HT1080 (cell line): ENCODE data around the gene TRIM23. TPM values are rescaled to one million over a fixed set of nuclear protein-coding genes. Genes with fewer than 3 reads are reported as not detected.
A peak's percentile ranks its signal among the peaks of the same experiment; 100 is the strongest.

Source experiments
- DNase-seq: peaks from one replicate; pipeline ENCODE4 v3.0.0-alpha.2; 2015; ENCODE audit warnings: low read depth
- small RNA-seq: library from RNA; depleted of rRNA; stranded (forward); fragments of <200 nt; gene quantifications from one replicate; pipeline ENCODE3, GENCODE V24; 2014
- total RNA-seq: library from RNA; depleted of rRNA; stranded (reverse); fragments of >200 nt; shearing (Covaris generic); gene quantifications from 2 replicates; pipeline ENCODE4 v1.2.3, GENCODE V29; 2014; rRNA removed

The TRIM23 gene
- total RNA-seq, 1 experiment from 2014 or later, result 13.8 TPM

DNA sequence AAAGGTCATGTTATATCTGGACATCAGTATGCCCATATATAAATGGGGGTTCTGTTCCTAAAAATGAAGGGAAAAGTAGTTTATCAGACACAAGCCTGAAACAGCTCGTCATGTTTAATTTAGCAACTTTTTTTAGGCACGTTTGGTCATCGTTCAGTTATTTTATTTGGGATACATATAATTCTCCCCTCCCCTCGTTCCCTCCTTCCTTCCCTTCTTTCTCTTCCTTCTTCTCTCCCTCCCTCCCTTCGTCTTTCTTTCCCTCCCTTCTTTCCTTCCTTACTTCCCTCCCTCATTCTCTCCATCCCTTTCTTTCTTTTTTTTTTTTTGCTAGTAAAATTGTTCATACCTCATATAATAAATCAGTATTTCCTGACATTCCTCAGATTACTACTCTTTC lies 57.6 kb downstream of the TRIM23 start:
- no peak for DNase-seq

DNA sequence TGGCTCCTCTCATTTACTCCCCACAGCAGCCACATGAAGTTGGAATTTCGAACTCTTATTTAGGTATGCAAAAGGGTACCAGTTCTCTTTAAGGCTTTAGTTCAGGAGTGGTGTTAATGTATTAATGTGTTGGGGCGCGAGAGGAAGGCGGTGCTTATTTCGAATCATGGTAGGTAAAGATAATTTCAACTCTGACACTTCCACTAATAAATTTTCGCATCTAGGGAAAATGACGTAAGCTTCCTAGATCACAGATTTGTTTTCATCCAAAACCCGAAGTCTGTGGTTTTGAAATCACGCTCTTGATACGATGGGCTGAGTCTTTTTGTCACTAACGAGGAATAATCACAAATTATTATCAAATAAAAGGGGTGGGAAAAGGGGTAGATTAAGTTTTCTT lies 60.4 kb downstream of the TRIM23 start:
- DNase-seq, result no peak

DNA sequence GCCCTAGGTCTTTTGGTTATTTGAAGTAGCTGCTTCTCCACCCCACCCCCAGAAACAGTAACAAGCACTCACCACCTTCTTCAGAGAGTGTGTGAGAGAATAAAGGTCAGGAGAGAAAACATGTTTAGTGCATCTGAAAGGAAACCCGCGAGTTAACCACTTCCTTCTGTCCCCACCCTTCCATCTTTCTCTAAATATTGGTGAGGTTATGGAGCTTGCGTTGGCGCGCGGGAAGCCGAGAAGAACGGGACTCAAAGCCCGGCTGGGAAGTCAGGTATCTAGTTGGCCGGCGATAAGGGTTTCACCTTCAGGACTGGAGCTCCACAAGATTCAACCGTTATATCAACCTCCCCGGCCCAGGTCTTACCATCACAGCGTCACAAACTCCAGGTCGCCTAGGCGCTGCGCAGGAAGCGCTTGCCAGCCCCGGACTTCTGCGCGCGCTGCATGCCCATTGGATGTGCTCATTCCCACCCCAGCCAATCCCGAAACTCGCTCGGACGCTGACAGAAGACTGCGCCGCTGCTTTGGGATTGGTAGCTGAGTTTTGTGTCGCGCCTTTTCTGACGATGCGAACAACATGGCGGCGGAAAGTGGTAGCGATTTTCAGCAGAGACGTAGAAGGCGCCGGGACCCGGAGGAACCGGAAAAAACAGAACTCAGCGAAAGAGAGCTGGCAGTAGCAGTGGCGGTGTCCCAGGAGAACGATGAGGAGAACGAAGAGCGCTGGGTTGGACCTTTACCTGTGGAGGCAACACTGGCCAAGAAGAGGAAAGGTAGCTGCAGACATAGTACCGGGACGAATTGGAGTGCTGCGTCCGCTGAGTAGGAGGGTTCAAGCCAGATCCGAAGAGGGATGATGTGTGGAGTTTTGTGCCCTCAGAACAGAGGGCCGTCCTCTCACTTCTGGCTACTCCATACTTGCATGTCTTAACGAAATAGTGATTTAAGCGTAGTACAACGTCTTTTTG lies 61.1 kb downstream of the TRIM23 start, which contains the start of the genes CENPK and PPWD1:
TSS of gene CENPK (minus strand) at position 438 of the 971 bp plus-strand sequence. CDS start 8,261 bp downstream, outside the sequence.
TSS of gene PPWD1 (plus strand) at position 566 of the 971 bp plus-strand sequence. CDS start at position 581, 15 bp downstream.
- DNase-seq, result peak; percentile 96

DNA sequence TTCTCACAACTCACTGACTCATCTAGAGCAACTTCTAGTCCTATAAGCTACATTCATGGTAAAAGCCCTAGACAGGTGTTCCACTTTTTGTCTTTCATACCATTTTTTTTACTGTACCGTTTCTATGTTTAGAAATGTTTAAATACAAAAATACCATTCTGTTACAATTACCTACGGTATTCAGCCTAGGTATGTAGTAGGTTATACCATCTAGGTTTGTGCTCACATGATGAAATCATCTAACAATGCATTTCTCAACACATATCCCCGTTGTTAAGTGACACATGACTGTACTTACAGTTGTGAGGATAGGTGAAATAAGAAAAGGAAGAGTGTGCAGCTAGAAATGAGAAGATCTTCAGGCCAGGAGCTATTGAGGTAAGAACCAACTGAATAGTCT lies 67.4 kb downstream of the TRIM23 start:
- no peak for DNase-seq

DNA sequence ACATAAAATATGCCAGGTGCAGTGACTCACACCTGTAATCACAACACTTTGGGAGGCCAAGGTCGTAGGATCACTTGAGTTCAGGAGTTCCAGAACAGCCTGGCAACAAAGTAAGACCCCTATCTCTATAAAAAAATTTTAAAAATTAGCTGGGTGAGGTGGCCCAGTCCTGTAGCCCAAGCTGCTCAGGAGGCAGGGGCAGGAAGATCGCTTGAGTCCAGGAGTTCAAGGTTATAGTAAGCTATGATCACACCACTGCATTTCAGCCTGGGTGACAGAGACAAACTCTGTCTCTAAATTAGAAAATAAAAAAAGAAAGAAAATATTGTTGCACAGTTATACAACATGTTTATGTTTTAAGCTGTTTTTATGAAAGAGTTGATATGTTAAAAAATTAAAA lies 68.0 kb downstream of the TRIM23 start:
- no peak for DNase-seq

DNA sequence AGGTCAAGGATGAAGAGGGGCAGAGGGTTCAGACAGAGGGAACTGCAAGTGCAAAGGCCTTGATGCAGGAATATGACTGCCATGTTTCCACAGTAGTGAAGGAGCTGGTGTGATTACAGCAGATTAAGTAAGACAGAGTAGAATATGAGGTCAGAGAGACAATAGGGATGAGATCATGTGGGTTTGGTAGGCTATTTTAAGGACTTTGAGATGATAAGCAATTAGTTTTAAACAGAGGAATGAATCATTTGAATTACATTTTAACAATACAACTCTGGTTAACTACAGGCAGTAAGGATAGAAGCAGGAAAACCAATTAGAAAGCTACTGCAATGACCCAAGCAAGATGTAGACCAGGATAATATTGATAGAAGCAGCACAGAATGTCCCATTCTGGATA lies 68.8 kb downstream of the TRIM23 start:
- DNase-seq, result no peak

DNA sequence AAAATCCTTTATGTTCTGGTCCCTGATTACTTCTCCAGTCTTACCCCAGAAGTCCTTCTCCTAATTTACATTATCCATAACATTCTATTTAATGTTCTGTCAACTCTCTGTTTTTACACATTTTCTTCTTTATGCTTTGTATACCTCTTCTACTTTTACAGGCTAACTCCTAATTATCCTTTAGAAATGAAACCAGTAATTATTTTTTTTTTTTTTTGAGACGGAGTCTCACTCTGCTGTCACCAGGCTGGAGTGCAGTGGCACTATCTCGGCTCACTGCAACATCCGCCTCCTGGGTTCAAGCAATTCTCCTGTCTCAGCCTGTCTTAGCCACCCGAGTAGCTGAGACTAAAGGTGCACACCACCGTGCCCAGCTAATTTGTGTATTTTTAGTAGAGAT lies 70.2 kb downstream of the TRIM23 start:
- no peak for DNase-seq

DNA sequence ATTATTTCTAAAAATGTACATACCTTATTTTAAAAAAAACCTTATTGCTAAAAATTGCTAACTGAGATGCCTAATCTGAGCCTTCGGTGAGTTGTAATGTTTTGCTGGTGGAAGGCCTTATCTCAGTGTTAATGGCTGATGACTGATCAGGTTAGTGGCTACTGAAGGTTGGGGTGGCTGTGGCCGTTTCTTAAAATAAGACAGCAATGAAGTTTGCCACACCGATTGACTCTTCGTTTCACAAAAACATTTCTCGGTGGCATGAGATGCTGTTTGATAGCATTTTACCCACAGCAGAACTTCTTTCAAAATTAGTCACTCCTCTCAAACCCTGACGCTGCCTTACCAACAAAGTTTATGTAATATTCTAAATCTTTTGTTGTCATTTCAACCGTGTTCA lies 75.9 kb downstream of the TRIM23 start:
- no peak for DNase-seq

DNA sequence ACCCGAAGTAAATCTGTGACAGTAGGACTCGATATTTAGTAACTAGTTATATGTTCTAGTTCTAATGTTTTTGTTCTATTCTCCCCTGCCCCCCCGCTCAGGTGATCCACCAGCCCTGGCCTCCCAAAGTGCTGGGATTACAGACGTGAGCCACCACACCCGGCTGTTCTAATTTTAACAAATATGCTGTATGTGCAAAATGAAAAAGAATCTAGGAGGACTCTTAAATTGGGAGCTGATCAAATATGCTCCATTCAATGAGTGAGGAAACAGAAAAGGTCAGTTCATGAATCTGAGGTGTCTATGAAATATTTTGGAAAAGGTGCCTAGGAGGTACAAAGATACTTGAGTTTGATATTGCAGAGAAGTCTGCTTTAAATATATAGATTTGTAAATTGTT lies 78.0 kb downstream of the TRIM23 start:
- DNase-seq, result no peak

DNA sequence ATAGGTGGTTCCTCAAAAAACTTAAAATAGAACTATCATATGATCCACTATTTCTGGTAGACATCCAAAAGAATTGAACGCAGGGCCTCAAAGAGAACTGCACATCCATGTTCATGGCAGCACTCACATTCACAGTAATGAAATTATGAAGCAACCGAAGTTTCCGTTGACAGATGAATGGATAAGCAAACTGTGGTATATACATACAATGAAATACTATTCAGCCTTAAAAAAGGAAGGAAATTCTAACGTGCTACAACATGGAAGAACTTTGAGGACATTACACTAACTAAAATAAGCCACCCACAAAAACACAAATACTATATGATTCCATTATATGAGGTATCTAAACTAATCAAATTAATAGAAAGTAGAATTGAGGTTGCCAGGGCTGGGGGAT lies 79.7 kb downstream of the TRIM23 start:
- DNase-seq, result no peak

DNA sequence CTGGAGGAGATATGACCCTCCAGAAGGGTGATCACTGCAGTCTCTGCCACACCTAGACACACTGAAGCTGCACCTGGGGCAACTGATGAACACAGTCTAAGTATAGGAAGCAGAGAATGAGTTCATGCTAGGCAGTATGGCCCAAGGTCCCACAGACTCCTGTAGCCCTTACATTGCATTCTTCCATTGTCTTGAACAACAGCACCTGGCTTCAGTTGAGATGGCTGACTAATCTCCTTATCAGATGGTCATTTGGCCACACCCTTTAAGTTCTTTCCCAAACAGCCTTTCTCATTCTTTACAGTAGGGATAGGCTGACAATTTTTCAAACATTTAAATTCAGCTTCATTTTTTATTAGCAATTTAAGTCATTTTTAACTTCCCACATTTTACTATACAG lies 84.3 kb downstream of the TRIM23 start:
- DNase-seq, result peak; percentile 6

Small RNA genes lying within 50 kb of the gene (small RNA-seq; reads per million reads assigned to genes)
- gene RNU6-540P, result not detected

Other genes with a start within 250 kb of the TRIM23 start
- 30.1 and 31.8 TPM in 2 replicates for gene ADAMTS6, start 142.4 kb downstream of the TRIM23 start, total RNA-seq
- gene CENPK, start 61.2 kb downstream of the TRIM23 start, total RNA-seq, result 35.3 and 41.3 TPM in 2 replicates
- 18.7 and 20.3 TPM in 2 replicates for gene PPWD1, start 61.0 kb downstream of the TRIM23 start, total RNA-seq
- 4.5 and 4.6 TPM in 2 replicates for gene SHLD3, start 694 bp upstream of the TRIM23 start, total RNA-seq
- 14.6 and 19.7 TPM in 2 replicates for gene TRAPPC13, start 694 bp upstream of the TRIM23 start, total RNA-seq
- 5.2 and 6.4 TPM in 2 replicates for gene SGTB, start 97.8 kb upstream of the TRIM23 start, total RNA-seq
- gene NLN, start 97.9 kb upstream of the TRIM23 start, total RNA-seq, result 31.9 and 33.2 TPM in 2 replicates